Fibroblast of peridontal ligament (primary cell): Measurements from ENCODE around the gene USP26.
"Not testable (repeated sequence)": the region's sequence is repeated elsewhere in the genome, so short reads cannot be mapped to it uniquely, and the experiment has no call there.

Experiments
- DNase-seq: peaks from one replicate; pipeline ENCODE4 v3.0.0-alpha.2; 2010; ENCODE audit errors: extremely low read depth

USP26 gene, protein sequence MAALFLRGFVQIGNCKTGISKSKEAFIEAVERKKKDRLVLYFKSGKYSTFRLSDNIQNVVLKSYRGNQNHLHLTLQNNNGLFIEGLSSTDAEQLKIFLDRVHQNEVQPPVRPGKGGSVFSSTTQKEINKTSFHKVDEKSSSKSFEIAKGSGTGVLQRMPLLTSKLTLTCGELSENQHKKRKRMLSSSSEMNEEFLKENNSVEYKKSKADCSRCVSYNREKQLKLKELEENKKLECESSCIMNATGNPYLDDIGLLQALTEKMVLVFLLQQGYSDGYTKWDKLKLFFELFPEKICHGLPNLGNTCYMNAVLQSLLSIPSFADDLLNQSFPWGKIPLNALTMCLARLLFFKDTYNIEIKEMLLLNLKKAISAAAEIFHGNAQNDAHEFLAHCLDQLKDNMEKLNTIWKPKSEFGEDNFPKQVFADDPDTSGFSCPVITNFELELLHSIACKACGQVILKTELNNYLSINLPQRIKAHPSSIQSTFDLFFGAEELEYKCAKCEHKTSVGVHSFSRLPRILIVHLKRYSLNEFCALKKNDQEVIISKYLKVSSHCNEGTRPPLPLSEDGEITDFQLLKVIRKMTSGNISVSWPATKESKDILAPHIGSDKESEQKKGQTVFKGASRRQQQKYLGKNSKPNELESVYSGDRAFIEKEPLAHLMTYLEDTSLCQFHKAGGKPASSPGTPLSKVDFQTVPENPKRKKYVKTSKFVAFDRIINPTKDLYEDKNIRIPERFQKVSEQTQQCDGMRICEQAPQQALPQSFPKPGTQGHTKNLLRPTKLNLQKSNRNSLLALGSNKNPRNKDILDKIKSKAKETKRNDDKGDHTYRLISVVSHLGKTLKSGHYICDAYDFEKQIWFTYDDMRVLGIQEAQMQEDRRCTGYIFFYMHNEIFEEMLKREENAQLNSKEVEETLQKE

GRCh38 chrX:133097031-133097430 lies at the start of gene USP26:
Gene USP26, minus strand, starts transcription at chrX:133097109. Its CDS starts 68,889 bp downstream, at chrX:133028220.
- DNase-seq: no peak

DNA sequence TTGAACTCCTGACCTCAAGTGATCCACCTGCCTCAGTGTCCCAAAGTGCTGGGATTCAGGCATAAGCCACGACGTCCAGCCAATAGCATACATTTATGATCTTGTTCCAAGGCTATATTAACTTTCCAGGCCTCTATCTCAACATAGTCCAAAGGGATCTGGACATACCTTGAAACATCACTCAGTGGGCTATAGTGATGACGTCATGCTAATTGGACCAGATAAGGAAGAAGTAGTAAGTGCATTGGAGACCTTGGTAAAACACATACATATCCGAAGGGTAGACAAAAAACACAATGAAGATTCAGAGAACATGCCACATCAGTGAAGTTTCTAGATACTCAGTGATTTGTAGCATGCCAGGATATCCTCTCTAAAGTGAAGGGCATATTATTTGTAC lies 37.4 kb upstream of the USP26 start:
- DNase-seq: no peak

DNA sequence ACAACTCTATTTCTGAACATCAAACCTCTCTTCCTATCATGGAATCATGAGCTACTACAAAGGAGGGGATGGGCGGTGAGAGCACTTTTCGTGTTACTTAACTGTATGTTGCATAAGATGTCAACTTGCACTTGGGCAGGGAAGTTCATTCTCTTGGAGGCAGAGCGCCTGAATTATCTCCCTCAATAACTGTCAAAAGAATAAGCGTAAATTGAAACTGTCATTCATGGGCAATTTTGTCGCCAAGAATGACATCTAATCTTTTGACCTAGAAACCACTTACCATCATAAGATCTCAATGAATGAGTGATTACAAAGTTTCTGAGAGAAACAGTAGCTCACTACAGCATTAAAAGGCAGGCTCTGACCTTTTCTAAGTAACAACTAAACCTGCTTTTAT lies 23.5 kb upstream of the USP26 start:
- DNase-seq: no peak

GRCh38 chrX:133094098-133094731 lies 2.7 kb downstream of the USP26 start:
- no peak for DNase-seq

DNA sequence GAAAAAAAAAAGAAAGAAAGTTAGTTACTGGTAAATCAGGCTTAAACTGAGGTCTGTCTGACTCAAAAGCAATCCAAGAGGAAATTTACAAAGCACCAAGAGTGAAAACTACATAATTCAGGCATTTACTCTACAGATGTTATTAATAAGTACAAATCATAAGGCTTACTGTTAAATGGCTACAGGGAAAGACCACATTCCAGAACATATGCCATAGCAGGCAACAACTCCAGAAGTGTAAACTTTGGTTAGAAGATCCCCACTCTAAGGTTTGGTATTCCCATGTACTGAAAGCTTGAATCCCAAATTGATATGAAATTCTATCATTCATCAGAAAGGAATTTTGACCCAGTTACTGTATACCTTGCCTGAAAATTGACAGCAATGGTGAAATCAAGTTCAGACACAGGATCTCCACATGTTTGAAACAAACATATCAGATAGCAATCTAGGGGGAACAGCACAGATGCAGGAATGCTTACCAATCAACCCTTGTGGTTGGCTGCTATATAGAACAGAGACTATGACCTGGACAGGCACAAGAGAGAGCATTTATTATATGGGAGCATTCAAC lies 6.6 kb downstream of the USP26 start:
- no peak for DNase-seq

DNA sequence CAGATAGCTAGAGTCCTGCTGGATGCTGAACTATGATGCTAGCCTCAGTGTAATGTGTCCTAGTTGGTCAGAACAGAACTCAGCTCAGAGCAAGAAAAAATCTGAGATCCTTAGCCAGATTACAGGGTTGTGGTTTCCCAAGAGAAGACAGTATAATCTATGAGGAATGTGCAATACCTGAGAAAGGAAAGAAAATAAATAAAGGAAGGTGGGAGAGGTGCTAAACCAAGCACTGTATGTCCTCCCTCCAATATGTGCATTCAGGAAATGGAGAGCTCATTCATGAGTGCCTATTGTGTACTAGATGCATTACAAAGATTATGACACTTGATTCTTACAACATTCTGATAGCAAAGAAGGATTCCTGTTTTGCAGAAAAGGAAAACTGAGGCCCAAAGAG lies 7.5 kb downstream of the USP26 start:
- no peak for DNase-seq

GRCh38 chrX:133085785-133086184 lies 11.1 kb downstream of the USP26 start:
- no peak for DNase-seq

GRCh38 chrX:133085056-133085455 lies 11.9 kb downstream of the USP26 start:
- not testable (repeated sequence) for DNase-seq

DNA sequence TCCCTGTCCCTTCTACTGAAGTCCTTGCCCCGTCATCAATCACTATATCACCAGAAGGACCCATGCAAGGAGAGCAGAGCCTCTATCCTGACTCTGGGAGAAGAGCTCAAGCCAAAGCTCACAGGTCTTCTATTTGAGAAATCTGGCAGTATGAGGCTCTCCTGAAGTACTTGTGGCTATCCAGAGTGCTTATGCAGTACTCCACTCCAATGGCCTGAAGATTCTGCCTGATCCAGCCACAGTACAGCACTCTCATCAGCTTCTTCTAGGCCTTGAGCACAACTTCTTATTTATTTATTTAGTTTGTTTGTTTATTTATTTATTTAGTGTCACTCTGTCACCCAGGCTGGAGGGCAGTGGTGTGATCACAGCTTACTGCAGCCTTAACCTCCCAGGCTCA lies 13.0 kb downstream of the USP26 start:
- no peak for DNase-seq

GRCh38 chrX:133081990-133082389 lies 14.9 kb downstream of the USP26 start:
- no peak for DNase-seq

DNA sequence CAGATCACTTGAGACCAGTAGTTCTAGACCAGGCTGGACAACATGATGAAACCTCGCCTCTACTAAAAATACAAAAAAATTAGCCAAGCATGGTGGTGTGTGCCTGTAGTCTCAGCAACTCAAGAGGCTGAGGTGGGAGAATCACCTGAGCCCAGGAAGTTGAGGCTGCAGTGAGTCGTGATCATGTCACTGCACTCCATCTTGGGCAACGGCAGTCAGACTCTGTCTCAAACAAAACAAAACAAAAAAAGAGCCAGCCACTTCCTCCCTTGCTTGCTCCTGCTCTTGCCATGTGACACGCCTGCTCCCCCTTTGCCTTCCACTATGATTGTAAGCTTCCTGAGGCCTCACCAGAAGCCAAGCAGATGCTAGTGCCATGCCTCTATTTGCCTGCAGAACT lies 19.1 kb downstream of the USP26 start:
- DNase-seq: not testable (repeated sequence)

DNA sequence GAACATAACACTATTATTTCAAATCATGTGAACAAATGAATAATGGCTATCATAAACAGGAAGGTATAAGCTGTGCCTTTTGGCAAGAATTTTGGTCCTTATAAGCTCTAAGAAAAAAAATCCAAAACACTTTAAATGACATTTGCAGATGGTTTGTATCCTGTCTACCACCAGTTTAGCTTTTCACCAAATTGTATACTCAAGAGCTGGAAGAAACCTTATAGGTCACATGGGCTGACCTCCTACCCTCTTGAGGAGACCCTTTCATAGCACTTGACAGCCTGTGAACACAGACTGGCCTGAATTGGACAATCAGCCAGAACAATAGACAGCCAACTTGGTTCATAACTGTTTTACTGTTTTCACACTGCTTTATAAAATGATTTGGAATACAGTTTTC lies 24.3 kb downstream of the USP26 start:
- DNase-seq: no peak

GRCh38 chrX:133068461-133068860 lies 28.4 kb downstream of the USP26 start:
- no peak for DNase-seq

DNA sequence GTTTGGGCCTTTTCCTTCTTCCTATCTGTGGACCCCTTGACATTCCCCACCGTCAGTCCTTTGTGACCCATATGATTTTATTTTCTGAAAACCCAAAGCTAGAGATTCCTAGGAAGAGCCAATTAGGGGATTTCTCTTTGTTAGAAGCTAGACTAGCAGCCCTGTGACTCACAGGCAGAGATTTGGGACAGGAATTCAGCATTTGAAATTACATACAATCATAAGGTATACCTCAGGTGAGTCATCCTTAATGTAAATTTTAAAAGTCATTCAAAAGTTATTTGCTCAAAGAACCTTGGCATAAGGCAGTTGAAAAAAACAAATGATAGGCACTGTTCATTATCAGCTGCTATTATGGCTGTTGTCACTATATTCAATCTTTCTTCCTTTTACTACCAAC lies 40.6 kb downstream of the USP26 start:
- DNase-seq: no peak

DNA sequence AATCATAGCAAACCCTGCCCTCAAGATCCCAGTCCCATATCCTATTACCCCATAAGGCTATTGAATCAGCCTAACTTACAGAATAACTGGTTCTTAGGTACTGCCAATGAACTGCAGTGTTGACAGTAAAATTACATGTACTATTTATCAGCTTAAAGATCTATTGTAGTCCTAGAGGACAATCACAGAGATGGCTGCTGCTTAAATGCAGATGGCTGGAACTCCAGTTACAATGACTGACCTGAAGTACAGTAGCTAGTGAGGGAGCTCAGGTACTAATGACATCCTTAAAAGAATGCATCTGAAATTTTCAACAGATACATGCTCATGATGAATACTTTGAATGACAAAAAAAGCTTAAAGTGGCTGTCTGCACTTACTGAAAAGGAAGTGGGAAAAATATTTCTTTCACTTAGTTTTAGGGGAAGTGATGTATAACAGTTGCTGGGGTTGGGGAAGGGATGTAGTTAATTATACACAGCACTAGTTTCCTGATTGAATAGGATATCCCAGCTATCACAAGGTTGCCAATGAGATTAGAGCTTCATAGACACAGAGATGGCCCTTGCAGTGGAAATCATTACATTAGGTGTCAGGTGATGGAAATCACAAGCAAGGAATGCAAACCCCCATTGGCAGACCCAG lies 42.0 kb downstream of the USP26 start:
- no peak for DNase-seq

GRCh38 chrX:133053861-133054598 lies 42.9 kb downstream of the USP26 start:
- no peak for DNase-seq

DNA sequence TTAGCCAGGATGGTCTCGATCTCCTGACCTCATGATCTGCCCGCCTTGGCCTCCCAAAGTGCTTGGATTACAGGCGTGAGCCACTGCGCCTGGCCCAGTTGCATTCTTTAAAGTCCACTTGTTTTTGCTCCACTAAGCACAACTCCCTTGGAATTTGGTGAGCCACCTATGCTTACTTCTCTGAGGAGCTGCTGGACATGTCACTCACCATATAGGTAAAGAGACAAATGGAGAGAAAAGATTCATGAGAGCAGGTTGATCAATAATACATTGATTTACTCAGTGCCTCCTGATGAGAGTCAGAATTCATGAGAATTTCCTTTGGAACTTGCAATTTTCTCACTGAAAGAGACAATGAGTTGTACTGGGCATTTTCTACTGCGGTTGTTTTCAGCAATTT lies 48.2 kb downstream of the USP26 start:
- no peak for DNase-seq

DNA sequence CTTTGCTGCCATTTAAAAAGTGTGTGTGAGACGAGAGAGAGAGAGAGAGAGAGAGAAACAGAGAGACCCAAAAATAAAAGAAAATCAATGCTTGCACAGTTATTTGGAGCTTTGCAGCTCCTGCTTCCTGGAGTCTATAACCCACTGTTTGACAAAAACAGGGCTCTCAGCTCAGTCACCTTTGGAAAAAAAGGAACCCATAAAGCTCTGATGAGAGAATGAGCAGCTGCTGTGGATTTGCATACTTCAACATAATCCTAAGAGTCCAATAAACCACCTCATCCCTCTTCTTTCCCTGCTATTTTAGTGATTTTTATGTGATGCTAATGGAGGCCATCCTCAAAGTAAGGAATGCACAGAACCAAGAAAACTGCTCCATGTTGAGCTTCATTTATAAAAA lies 50.3 kb downstream of the USP26 start:
- no peak for DNase-seq

- no peak for DNase-seq
These were observed 50.9 kb downstream of the USP26 start for GRCh38 chrX:133045986-133046385.

- DNase-seq: not testable (repeated sequence)
These were observed 52.6 kb downstream of the USP26 start for GRCh38 chrX:133044145-133044786.
